H9 (cell line): Measurements from ENCODE around the gene LRRK1. TPM values are rescaled to one million over a fixed set of nuclear protein-coding genes. Genes with fewer than 3 reads are reported as not detected.

Experiments used
- DNase-seq: peaks from one replicate; pipeline ENCODE4 v3.0.0-alpha.2; 2017
- H2AFZ ChIP-seq: one replicate; pipeline ENCODE4 v1.6.1; 2013; ENCODE audit warnings: mild to moderate bottlenecking, low read length, control low read depth, moderate library complexity
- H2AK5ac ChIP-seq: 2 replicates; pipeline ENCODE4 v1.6.1; 2013; ENCODE audit warnings: low read length, control low read depth, mixed read lengths; ENCODE audit not compliant: insufficient read length
- H2BK120ac ChIP-seq: one replicate; pipeline ENCODE4 v1.6.1; 2013; ENCODE audit warnings: low read depth, mild to moderate bottlenecking, low read length, control low read depth, inconsistent platforms; ENCODE audit not compliant: poor library complexity, severe bottlenecking
- H2BK12ac ChIP-seq: 2 replicates; pipeline ENCODE4 v1.6.1; 2013; ENCODE audit warnings: low read length, control low read depth, mixed read lengths, low read depth; ENCODE audit not compliant: insufficient read length
- H2BK15ac ChIP-seq: 2 replicates; pipeline ENCODE4 v1.6.1; 2013; ENCODE audit warnings: low read depth, low read length, control low read depth
- H2BK20ac ChIP-seq: one replicate; pipeline ENCODE4 v1.6.1; 2013; ENCODE audit warnings: low read depth, mild to moderate bottlenecking, low read length, control low read depth, inconsistent platforms; ENCODE audit not compliant: poor library complexity, severe bottlenecking
- H2BK5ac ChIP-seq: 2 replicates; pipeline ENCODE4 v1.6.1; 2013; ENCODE audit warnings: low read length, control low read depth, mixed read lengths; ENCODE audit not compliant: insufficient read length
- H3K14ac ChIP-seq: 2 replicates; pipeline ENCODE4 v1.6.1; 2013; ENCODE audit warnings: low read length, control low read depth; ENCODE audit not compliant: insufficient read depth
- H3K18ac ChIP-seq: 2 replicates; pipeline ENCODE4 v1.6.1; 2013; ENCODE audit warnings: low read depth, mild to moderate bottlenecking, mixed read lengths, low read length, control low read depth; ENCODE audit not compliant: insufficient read length
- H3K23ac ChIP-seq: 2 replicates; pipeline ENCODE4 v1.6.1; 2013; ENCODE audit warnings: low read length, control low read depth, mixed read lengths, low read depth; ENCODE audit not compliant: insufficient read length
- H3K23me2 ChIP-seq: 2 replicates; pipeline ENCODE4 v1.6.1; 2013; ENCODE audit warnings: low read depth, mild to moderate bottlenecking, mixed read lengths, low read length, control low read depth; ENCODE audit not compliant: insufficient read length, poor library complexity, severe bottlenecking
- H3K27ac ChIP-seq: 2 replicates; pipeline ENCODE4 v1.5.1; 2013; ENCODE audit warnings: low read length, control low read depth, mixed read lengths, low read depth; ENCODE audit not compliant: insufficient read length
- H3K27me3 ChIP-seq: 2 replicates; pipeline ENCODE4 v1.6.1; 2013; ENCODE audit warnings: low read length, control low read depth, inconsistent platforms; ENCODE audit not compliant: insufficient read depth
- H3K4ac ChIP-seq: 2 replicates; pipeline ENCODE4 v1.6.1; 2013; ENCODE audit warnings: low read depth, mild to moderate bottlenecking, control low read depth, inconsistent platforms, low read length, moderate library complexity
- H3K4me1 ChIP-seq: 2 replicates; pipeline ENCODE4 v1.6.1; 2013; ENCODE audit warnings: low read length, control low read depth, inconsistent platforms; ENCODE audit not compliant: insufficient read depth
- H3K4me2 ChIP-seq: 2 replicates; pipeline ENCODE4 v1.6.1; 2013; ENCODE audit warnings: low read length, control low read depth, mixed read lengths; ENCODE audit not compliant: insufficient read length, insufficient read depth
- H3K56ac ChIP-seq: 2 replicates; pipeline ENCODE4 v1.6.1; 2013; ENCODE audit warnings: low read depth, mild to moderate bottlenecking, mixed read lengths, low read length, control low read depth; ENCODE audit not compliant: insufficient read length
- H3K79me1 ChIP-seq: 2 replicates; pipeline ENCODE4 v1.6.1; 2013; ENCODE audit warnings: low read depth, mild to moderate bottlenecking, moderate library complexity, low read length, control low read depth, inconsistent platforms; ENCODE audit not compliant: insufficient read depth, poor library complexity, severe bottlenecking
- H3K79me2 ChIP-seq: 2 replicates; pipeline ENCODE4 v1.6.1; 2013; ENCODE audit warnings: low read length, control low read depth, inconsistent platforms; ENCODE audit not compliant: insufficient read depth
- H3K9ac ChIP-seq: 2 replicates; pipeline ENCODE4 v1.6.1; 2013; ENCODE audit warnings: low read length, control low read depth, mixed read lengths; ENCODE audit not compliant: insufficient read length; ENCODE audit errors: extremely low read depth
- H3K9me3 ChIP-seq: one replicate; pipeline ENCODE4 v1.6.1; 2013; ENCODE audit warnings: low read depth, low read length, inconsistent platforms; ENCODE audit not compliant: control insufficient read depth
- H3T11ph ChIP-seq: one replicate; pipeline ENCODE4 v1.6.1; 2013; ENCODE audit warnings: mild to moderate bottlenecking, low read length, control low read depth, inconsistent platforms
- H4K20me1 ChIP-seq: one replicate; pipeline ENCODE4 v1.6.1; 2013; ENCODE audit not compliant: control insufficient read depth, insufficient read length, insufficient read depth
- H4K5ac ChIP-seq: 2 replicates; pipeline ENCODE4 v1.6.1; 2013; ENCODE audit warnings: low read depth, mild to moderate bottlenecking, mixed read lengths, low read length, control low read depth; ENCODE audit not compliant: insufficient read length
- H4K8ac ChIP-seq: replicated peaks from 2 replicates; pipeline ENCODE4 v1.6.1; 2013; ENCODE audit warnings: low read length, control low read depth, mixed read lengths, low read depth; ENCODE audit not compliant: insufficient read length
- H4K91ac ChIP-seq: 2 replicates; pipeline ENCODE4 v1.6.1; 2013; ENCODE audit warnings: low read depth, mild to moderate bottlenecking, moderate library complexity, mixed read lengths, low read length, control low read depth; ENCODE audit not compliant: insufficient read length
- H3K27ac Mint-ChIP-seq, 3 experiments: 2 replicates in 2 of 3; 3 replicates in 1 of 3; pipeline ENCODE4 v1.8.0; 2020 to 2021; ENCODE audit warnings: mixed read lengths in 3 of 3, mild to moderate bottlenecking in 1 of 3, moderate library complexity in 1 of 3
- H3K27me3 Mint-ChIP-seq: 2 replicates; pipeline ENCODE4 v1.8.0; 2021; ENCODE audit warnings: low read depth, mild to moderate bottlenecking, moderate library complexity, mixed read lengths
- H3K36me3 Mint-ChIP-seq, 3 experiments: 2 replicates in 2 of 3; 3 replicates in 1 of 3; pipeline ENCODE4 v1.8.0; 2020 to 2021; ENCODE audit warnings: low read depth in 3 of 3, mixed read lengths in 3 of 3; ENCODE audit not compliant: insufficient read depth in 1 of 3
- H3K4me1 Mint-ChIP-seq, 2 experiments: 2 replicates each; pipeline ENCODE4 v1.8.0; 2020; ENCODE audit warnings: mixed read lengths in 2 of 2
- H3K4me3 Mint-ChIP-seq, 2 experiments: 2 replicates in 1 of 2; 3 replicates in 1 of 2; pipeline ENCODE4 v1.8.0; 2020 to 2021; ENCODE audit warnings: mild to moderate bottlenecking in 2 of 2, mixed read lengths in 2 of 2, moderate library complexity in 1 of 2
- H3K9me3 Mint-ChIP-seq, 2 experiments: 2 replicates in 1 of 2; 3 replicates in 1 of 2; pipeline ENCODE4 v1.8.0; 2020; ENCODE audit warnings: mild to moderate bottlenecking in 2 of 2, mixed read lengths in 2 of 2, moderate library complexity in 1 of 2
- WGBS: extraction: QIAGEN DNeasy Blood & Tissue Kit; methylation state at CpG from one replicate; pipeline ENCODE4 v1.1.7; 2013; ENCODE audit warnings: missing lambda C conversion rate, low lambda C conversion rate, mixed read lengths; ENCODE audit not compliant: insufficient read length; ENCODE audit errors: extremely low coverage; 5-methylcytosine and 5-hydroxymethylcytosine counted together
- total RNA-seq: library from RNA; stranded (reverse); gene quantifications from 2 replicates; pipeline ENCODE4 v1.2.1, GENCODE V29; 2021
- TF ChIP-seq, protein P1 (sequence below): fragments of 200-600 bp; sonication (generic); conservative IDR thresholded peaks from 3 replicates; pipeline ENCODE4 v1.8.0; 2021; ENCODE audit warnings: antibody characterized with exemption, mild to moderate bottlenecking

The LRRK1 gene
- total RNA-seq, 1 experiment from 2014 or later, result 4.0 TPM

DNA sequence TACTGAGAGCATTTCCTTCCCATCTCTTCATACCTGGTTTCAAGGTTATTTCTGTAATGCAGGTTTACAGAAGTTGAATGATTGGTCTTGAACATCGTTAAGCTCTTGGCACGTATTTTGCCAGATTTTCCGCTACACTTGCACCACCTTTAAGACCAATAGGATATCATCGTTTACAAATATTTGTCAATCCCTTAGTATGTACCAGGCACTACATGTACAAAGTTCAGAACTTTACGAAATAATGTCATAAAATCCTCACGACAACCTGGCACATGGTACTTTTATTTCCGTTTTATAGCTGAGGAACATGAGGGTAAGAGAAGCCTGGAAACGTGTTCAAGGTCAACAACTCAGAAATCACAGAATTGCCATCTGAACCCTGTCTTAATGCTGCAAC, 6.3 kb downstream of the LRRK1 start:
- no peak overlapping the region for H2AFZ ChIP-seq
- no peak overlapping the region for H3K4ac ChIP-seq
- H3K56ac ChIP-seq, result no peak overlapping the region
- H3K23me2 ChIP-seq, result no peaks in the 10 kb centered on the region
- no peak overlapping the region for H3K4me2 ChIP-seq
- WGBS, result no CpG with 5 or more reads among the region's 8 CpGs
- no peak overlapping the region for H4K8ac ChIP-seq
- H3K4me1 Mint-ChIP-seq, result peaks cover 15 to 20% of the 10 kb centered on the region in 2 experiments
- H3K4me3 Mint-ChIP-seq, result no peak overlapping the region
- H3K23ac ChIP-seq, result no peak overlapping the region
- H3T11ph ChIP-seq, result no peak overlapping the region
- H3K9me3 Mint-ChIP-seq, result no peaks in the 10 kb centered on the region; a peak in 1 of 5 replicates
- no peaks in the 10 kb centered on the region; the same call in 1 of the 2 replicates for H3K4me1 ChIP-seq
- H2BK12ac ChIP-seq, result no peak overlapping the region
- H3K9me3 ChIP-seq, result no peaks in the 10 kb centered on the region
- no peak for DNase-seq
- no peak overlapping the region for H2BK120ac ChIP-seq
- H3K27me3 Mint-ChIP-seq, result peaks cover 69% of the 10 kb centered on the region
- no peaks in the 10 kb centered on the region for H3K79me1 ChIP-seq
- no peak overlapping the region for H2BK20ac ChIP-seq
- H3K27ac Mint-ChIP-seq, result no peak overlapping the region
- no peak overlapping the region for H3K18ac ChIP-seq
- no peaks in the 10 kb centered on the region for H3K36me3 Mint-ChIP-seq
- H4K5ac ChIP-seq, result no peak overlapping the region
- H4K91ac ChIP-seq, result no peak overlapping the region
- H2BK15ac ChIP-seq, result no peak overlapping the region
- no peak overlapping the region for H3K9ac ChIP-seq
- TF ChIP-seq, protein P1, sequence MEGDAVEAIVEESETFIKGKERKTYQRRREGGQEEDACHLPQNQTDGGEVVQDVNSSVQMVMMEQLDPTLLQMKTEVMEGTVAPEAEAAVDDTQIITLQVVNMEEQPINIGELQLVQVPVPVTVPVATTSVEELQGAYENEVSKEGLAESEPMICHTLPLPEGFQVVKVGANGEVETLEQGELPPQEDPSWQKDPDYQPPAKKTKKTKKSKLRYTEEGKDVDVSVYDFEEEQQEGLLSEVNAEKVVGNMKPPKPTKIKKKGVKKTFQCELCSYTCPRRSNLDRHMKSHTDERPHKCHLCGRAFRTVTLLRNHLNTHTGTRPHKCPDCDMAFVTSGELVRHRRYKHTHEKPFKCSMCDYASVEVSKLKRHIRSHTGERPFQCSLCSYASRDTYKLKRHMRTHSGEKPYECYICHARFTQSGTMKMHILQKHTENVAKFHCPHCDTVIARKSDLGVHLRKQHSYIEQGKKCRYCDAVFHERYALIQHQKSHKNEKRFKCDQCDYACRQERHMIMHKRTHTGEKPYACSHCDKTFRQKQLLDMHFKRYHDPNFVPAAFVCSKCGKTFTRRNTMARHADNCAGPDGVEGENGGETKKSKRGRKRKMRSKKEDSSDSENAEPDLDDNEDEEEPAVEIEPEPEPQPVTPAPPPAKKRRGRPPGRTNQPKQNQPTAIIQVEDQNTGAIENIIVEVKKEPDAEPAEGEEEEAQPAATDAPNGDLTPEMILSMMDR, result no peak
- H2BK5ac ChIP-seq, result no peak overlapping the region
- H3K79me2 ChIP-seq, result no peaks in the 10 kb centered on the region
- H4K20me1 ChIP-seq, result no peaks in the 10 kb centered on the region
- H3K27me3 ChIP-seq, result peaks cover 10% of the 10 kb centered on the region; the same call in 1 of the 2 replicates
- no peak overlapping the region for H3K27ac ChIP-seq
- no peak overlapping the region for H3K14ac ChIP-seq
- H2AK5ac ChIP-seq, result no peak overlapping the region
